Measurements from ENCODE around the gene ABCA2.

Gene ABCA2

GRCh38 chr9:136978073-136978864 lies 49.8 kb downstream of the ABCA2 start:
- TF ChIP-seq PATZ1 (CRISPR knock-in tag; IDR thresholded peaks at IDR 0.05; ENCODE audit: borderline replicate concordance) (no peak), TSHZ2 (CRISPR knock-in tag; IDR thresholded peaks at IDR 0.05) (0 out of 2 replicates have a peak, but pooled peaks have one; percentile 30)
- peak; percentile 41 for ATAC-seq

GRCh38 chr9:136977649-136978072 lies 50.4 kb downstream of the ABCA2 start:
- no peak for ATAC-seq
- no peak for TF ChIP-seq ESRRG (CRISPR knock-in tag; IDR thresholded peaks at IDR 0.05)
- no peak for TF ChIP-seq BACH2 (CRISPR knock-in tag; IDR thresholded peaks at IDR 0.05; ENCODE audit: borderline replicate concordance)
- no peak for TF ChIP-seq TOX (CRISPR knock-in tag; IDR thresholded peaks at IDR 0.05; ENCODE audit: borderline replicate concordance)
- no peak for TF ChIP-seq PPARA (CRISPR knock-in tag; IDR thresholded peaks at IDR 0.05; ENCODE audit: borderline replicate concordance)
- TF ChIP-seq RARB (CRISPR knock-in tag; IDR thresholded peaks at IDR 0.05): no peak
- no peak for TF ChIP-seq ZNF565 (CRISPR knock-in tag; conservative IDR thresholded peaks at IDR 0.05; ENCODE audit: low read depth)
- no peak for TF ChIP-seq OSR1 (CRISPR knock-in tag; IDR thresholded peaks at IDR 0.05)
- no peak for TF ChIP-seq POU6F1 (CRISPR knock-in tag; IDR thresholded peaks at IDR 0.05; ENCODE audit: borderline replicate concordance, low read depth)
- TF ChIP-seq ZC3H10 (CRISPR knock-in tag; IDR thresholded peaks at IDR 0.05): no peak
- no peak for TF ChIP-seq CSRNP3 (CRISPR knock-in tag; IDR thresholded peaks at IDR 0.05)
- no peak for TF ChIP-seq TSHZ2 (CRISPR knock-in tag; IDR thresholded peaks at IDR 0.05)
- no peak for TF ChIP-seq PATZ1 (CRISPR knock-in tag; IDR thresholded peaks at IDR 0.05; ENCODE audit: borderline replicate concordance)
- no peak for TF ChIP-seq TCF4 (CRISPR knock-in tag; IDR thresholded peaks at IDR 0.05; ENCODE audit: borderline replicate concordance)
- no peak for TF ChIP-seq CSDC2 (CRISPR knock-in tag; IDR thresholded peaks at IDR 0.05)
- no peak for TF ChIP-seq ARNTL (CRISPR knock-in tag; IDR thresholded peaks at IDR 0.05; ENCODE audit: borderline replicate concordance, low read depth)
- TF ChIP-seq ZFP30 (CRISPR knock-in tag; IDR thresholded peaks at IDR 0.05): no peak
- no peak for TF ChIP-seq ZNF8 (CRISPR knock-in tag; IDR thresholded peaks at IDR 0.05)
- TF ChIP-seq GLIS3 (CRISPR knock-in tag; IDR thresholded peaks at IDR 0.05): no peak

All from SK-N-SH treated with all-trans-retinoic acid at 6 μM for 48 hours (cell line).